Keratinocyte (primary cell): ENCODE results near the gene ZNF19. TPM values are rescaled to one million over a fixed set of nuclear protein-coding genes. Genes with fewer than 3 reads are reported as not detected.

ENCODE experiments used
- DNase-seq: peaks from one replicate; pipeline ENCODE4 v3.0.0-alpha.2; 2011; ENCODE audit warnings: low read depth, missing footprints, low spot score
- FAIRE-seq: peaks from 2 replicates; lab custom pipeline; 2011; peaks lifted over from hg19 to GRCh38; lab: Jason Lieb, UNC
- H2AFZ ChIP-seq: 2 replicates; pipeline ENCODE4 v1.6.0; 2012; ENCODE audit warnings: low read length, control low read depth, inconsistent platforms; ENCODE audit not compliant: control insufficient read depth
- H3K27ac ChIP-seq: 2 replicates; pipeline ENCODE4 v1.5.1; 2011; ENCODE audit warnings: low read length; ENCODE audit not compliant: control insufficient read depth, insufficient read depth
- H3K27me3 ChIP-seq: 3 replicates; pipeline ENCODE4 v1.6.0; 2011; ENCODE audit warnings: low read length; ENCODE audit not compliant: control insufficient read depth, insufficient read depth; ENCODE audit errors: extremely low read depth
- H3K36me3 ChIP-seq, 2 experiments: 2 replicates in 1 of 2; 3 replicates in 1 of 2; pipeline ENCODE4 v1.5.1; 2011; ENCODE audit warnings: low read length in 2 of 2, mild to moderate bottlenecking in 1 of 2; ENCODE audit not compliant: control insufficient read depth in 2 of 2, insufficient read depth in 2 of 2; ENCODE audit errors: extremely low read depth in 1 of 2
- H3K4me1 ChIP-seq: 3 replicates; pipeline ENCODE4 v1.5.1; 2011; ENCODE audit warnings: low read length; ENCODE audit not compliant: control insufficient read depth, insufficient read depth; ENCODE audit errors: extremely low read depth
- H3K4me2 ChIP-seq: 3 replicates; pipeline ENCODE4 v1.6.0; 2011; ENCODE audit warnings: low read depth, low read length; ENCODE audit not compliant: control insufficient read depth, insufficient read depth; ENCODE audit errors: extremely low read depth
- H3K4me3 ChIP-seq, 3 experiments: fragments of 200-600 bp in 1 of 3; sonication (generic) in 1 of 3; 2 replicates in 2 of 3; 3 replicates in 1 of 3; pipeline ENCODE4 v1.5.1; 2011 to 2016; ENCODE audit warnings: low read length in 3 of 3, mild to moderate bottlenecking in 3 of 3, control low read depth in 2 of 3, inconsistent platforms in 1 of 3, low read depth in 1 of 3, mixed read lengths in 1 of 3, mixed run types in 1 of 3, moderate library complexity in 1 of 3; ENCODE audit not compliant: control insufficient read depth in 2 of 3, insufficient read depth in 2 of 3; ENCODE audit errors: extremely low read depth in 1 of 3
- H3K79me2 ChIP-seq: 2 replicates; pipeline ENCODE4 v1.6.0; 2012; ENCODE audit warnings: low read length; ENCODE audit not compliant: control insufficient read depth, insufficient read depth
- H3K9ac ChIP-seq: 3 replicates; pipeline ENCODE4 v1.6.0; 2011; ENCODE audit warnings: low read length; ENCODE audit not compliant: control insufficient read depth, insufficient read depth; ENCODE audit errors: extremely low read depth
- H3K9me1 ChIP-seq: 3 replicates; pipeline ENCODE4 v1.6.0; 2011; ENCODE audit warnings: low read length; ENCODE audit not compliant: control insufficient read depth, insufficient read depth; ENCODE audit errors: extremely low read depth
- H3K9me3 ChIP-seq: 2 replicates; pipeline ENCODE4 v1.5.1; 2012; ENCODE audit warnings: low read depth, low read length; ENCODE audit not compliant: control insufficient read depth
- H4K20me1 ChIP-seq: 3 replicates; pipeline ENCODE4 v1.6.0; 2011; ENCODE audit warnings: low read length; ENCODE audit not compliant: control insufficient read depth, insufficient read depth; ENCODE audit errors: extremely low read depth
- EZH2 ChIP-seq: IDR thresholded peaks from one replicate; pipeline ENCODE4 v1.6.1; 2012; ENCODE audit warnings: inconsistent platforms, mild to moderate bottlenecking, low read length, moderate library complexity
- dilution Hi-C: fragments of 300-500 bp; cut with MboI; formaldehyde crosslinking; loops from one replicate; pipeline ENCODE4 v1.7.0; 2020; ENCODE audit warnings: low sequenced_read_pairs; ENCODE audit not compliant: extremely low pct_ligation_motif_present
- polyA plus RNA-seq, 5 experiments: library from polyadenylated mRNA; depleted of rRNA in 3 of 5; stranded (reverse) in 3 of 5; stranded (forward) in 1 of 5; unstranded in 1 of 5; fragments of >200 nt; gene quantifications; 1 replicate in 1 of 5; 2 replicates in 3 of 5; 3 replicates in 1 of 5; pipeline versions ENCODE4 v1.2.1 to v1.2.3, GENCODE V29; 2011 to 2012; ENCODE audit warnings: missing spikeins in 2 of 5, low read depth in 1 of 5, low replicate concordance in 1 of 5
- TF ChIP-seq, protein P1 (sequence below), 3 experiments: IDR thresholded peaks in 1 of 3; conservative IDR thresholded peaks in 1 of 3; optimal IDR thresholded peaks in 1 of 3; 2 replicates in 2 of 3; 3 replicates in 1 of 3; pipeline versions ENCODE3 to v1.5.1; 2011; ENCODE audit warnings: low read length in 3 of 3, mild to moderate bottlenecking in 3 of 3, moderate library complexity in 2 of 3, control low read depth in 1 of 3, inconsistent platforms in 1 of 3; ENCODE audit not compliant: insufficient read depth in 2 of 3; ENCODE audit errors: extremely low read depth in 1 of 3

Gene ZNF19
- polyA plus RNA-seq, 1 donor (not counting 4 experiments of a cell fraction or from before 2014, with no cell fraction given), result 1.7 TPM

DNA sequence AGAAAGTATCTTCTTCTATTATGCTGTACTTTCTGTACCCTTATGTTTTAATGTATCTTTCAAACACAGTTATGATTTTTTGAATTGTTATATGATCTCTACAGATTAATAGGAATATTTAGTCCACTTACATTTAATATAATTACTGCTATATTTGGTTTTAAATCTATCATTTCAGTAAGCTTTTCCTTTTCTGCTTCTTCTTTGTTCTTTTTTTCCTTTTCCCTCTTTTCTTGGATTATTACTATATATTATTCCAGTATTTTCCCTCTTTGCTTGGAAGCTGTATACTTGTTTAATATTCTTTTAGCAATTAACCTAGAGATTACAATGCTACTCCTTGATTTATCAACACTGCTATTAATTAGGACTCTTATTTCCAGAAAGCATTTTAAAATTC lies 60.7 kb downstream of the ZNF19 start:
- no peak overlapping the region for H2AFZ ChIP-seq
- no peak for TF ChIP-seq EZH2
- TF ChIP-seq, protein P1, sequence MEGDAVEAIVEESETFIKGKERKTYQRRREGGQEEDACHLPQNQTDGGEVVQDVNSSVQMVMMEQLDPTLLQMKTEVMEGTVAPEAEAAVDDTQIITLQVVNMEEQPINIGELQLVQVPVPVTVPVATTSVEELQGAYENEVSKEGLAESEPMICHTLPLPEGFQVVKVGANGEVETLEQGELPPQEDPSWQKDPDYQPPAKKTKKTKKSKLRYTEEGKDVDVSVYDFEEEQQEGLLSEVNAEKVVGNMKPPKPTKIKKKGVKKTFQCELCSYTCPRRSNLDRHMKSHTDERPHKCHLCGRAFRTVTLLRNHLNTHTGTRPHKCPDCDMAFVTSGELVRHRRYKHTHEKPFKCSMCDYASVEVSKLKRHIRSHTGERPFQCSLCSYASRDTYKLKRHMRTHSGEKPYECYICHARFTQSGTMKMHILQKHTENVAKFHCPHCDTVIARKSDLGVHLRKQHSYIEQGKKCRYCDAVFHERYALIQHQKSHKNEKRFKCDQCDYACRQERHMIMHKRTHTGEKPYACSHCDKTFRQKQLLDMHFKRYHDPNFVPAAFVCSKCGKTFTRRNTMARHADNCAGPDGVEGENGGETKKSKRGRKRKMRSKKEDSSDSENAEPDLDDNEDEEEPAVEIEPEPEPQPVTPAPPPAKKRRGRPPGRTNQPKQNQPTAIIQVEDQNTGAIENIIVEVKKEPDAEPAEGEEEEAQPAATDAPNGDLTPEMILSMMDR (optimal IDR thresholded peaks at IDR 0.05 in 1 of 3, IDR thresholded peaks at IDR 0.05 in 1 of 3, conservative IDR thresholded peaks at IDR 0.05 in 1 of 3; ENCODE audit: extremely low read depth in 1 of 3, insufficient read depth in 2 of 3, low read length in 3 of 3), result no peak
- no peaks in the 10 kb centered on the region for H3K9me1 ChIP-seq
- DNase-seq (no peak), FAIRE-seq (no peak)
- H3K79me2 ChIP-seq, result no peaks in the 10 kb centered on the region
- no peaks in the 10 kb centered on the region for H3K36me3 ChIP-seq
- H3K9me3 ChIP-seq, result no peaks in the 10 kb centered on the region
- no peak overlapping the region for H3K9ac ChIP-seq
- peaks cover 7% of the 10 kb centered on the region for H3K27me3 ChIP-seq
- no peak overlapping the region for H3K4me2 ChIP-seq
- no peaks in the 10 kb centered on the region for H4K20me1 ChIP-seq
- H3K27ac ChIP-seq, result no peak overlapping the region
- no peaks in the 10 kb centered on the region for H3K4me1 ChIP-seq
- dilution Hi-C loops, result no loop called here
- no peak overlapping the region for H3K4me3 ChIP-seq

DNA sequence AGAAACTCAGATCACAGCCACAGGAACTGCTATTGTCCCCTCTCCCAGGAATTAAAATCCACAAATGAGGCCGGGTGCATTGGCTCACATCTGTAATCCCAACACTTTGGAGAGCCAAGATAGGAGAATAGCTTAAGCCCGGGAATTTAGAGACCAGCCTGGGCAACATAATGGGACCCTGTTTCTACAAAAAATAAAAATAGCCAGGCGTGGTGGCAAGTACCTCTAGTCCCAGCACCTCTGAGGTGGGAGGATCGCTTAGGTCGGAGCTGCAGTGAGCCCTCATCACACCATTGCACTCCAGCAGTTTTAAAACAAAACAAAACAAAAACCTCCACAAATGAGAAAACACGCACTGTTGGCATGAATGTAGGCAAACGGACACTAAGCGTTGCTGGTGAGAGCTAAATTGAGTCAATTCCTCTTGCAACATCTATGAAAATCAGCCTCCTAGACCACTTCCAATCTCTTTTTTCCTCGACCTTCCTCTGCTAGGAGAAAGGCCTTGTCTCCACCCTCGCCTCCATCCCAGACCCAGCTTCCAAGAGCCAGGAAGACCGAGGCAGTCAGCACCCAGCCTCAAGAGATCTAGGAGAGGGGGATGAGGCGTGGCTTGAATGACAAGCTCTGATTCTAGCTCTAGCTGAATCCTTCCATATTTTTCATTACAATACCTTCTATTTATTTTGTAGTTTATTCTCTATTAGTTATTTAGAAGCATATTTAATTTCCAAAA lies 62.1 kb downstream of the ZNF19 start:
- Histone ChIP-seq H3K27ac (no peak overlapping the region), H3K36me3 (no peaks in the 10 kb centered on the region), H3K79me2 (no peaks in the 10 kb centered on the region), H3K4me2 (no peak overlapping the region), H3K4me3 (no peak overlapping the region), H3K4me1 (no peaks in the 10 kb centered on the region), H2AFZ (no peak overlapping the region), H4K20me1 (no peaks in the 10 kb centered on the region), H3K9me1 (no peaks in the 10 kb centered on the region), H3K27me3 (peaks cover 7% of the 10 kb centered on the region), H3K9me3 (no peaks in the 10 kb centered on the region), H3K9ac (no peak overlapping the region)
- dilution Hi-C loops, result no loop called here
- no peak for TF ChIP-seq EZH2
- TF ChIP-seq, protein P1 (optimal IDR thresholded peaks at IDR 0.05 in 1 of 3, IDR thresholded peaks at IDR 0.05 in 1 of 3, conservative IDR thresholded peaks at IDR 0.05 in 1 of 3; ENCODE audit: extremely low read depth in 1 of 3, insufficient read depth in 2 of 3, low read length in 3 of 3), result no peak
- DNase-seq (no peak), FAIRE-seq (no peak)
